Suppressor macrophage treated with lipopolysaccharide for 1 hour (primary cell): ENCODE measurements around the gene WNK1.

ENCODE experiments used
- DNase-seq, 3 donors: peaks; one replicate each; pipeline ENCODE4 v3.0.0-alpha.2; 2020 to 2022

Gene WNK1

GRCh38 chr12:867905-868304, 115.5 kb downstream of the WNK1 start:
- DNase-seq, result no peak

- DNase-seq, result no peak
These were observed 116.3 kb downstream of the WNK1 start for GRCh38 chr12:868722-869121.

GRCh38 chr12:870378-870777, 118.0 kb downstream of the WNK1 start:
- DNase-seq, result no peak

- DNase-seq, result no peak
These were observed 121.6 kb downstream of the WNK1 start for GRCh38 chr12:873954-874353.

GRCh38 chr12:879641-880040, 127.3 kb downstream of the WNK1 start:
- DNase-seq, result no peak

GRCh38 chr12:880656-881055, 128.3 kb downstream of the WNK1 start:
- no peak for DNase-seq

- no peak for DNase-seq
These were observed 132.5 kb downstream of the WNK1 start for GRCh38 chr12:884746-885414.

- DNase-seq, result no peak
These were observed 133.3 kb downstream of the WNK1 start for GRCh38 chr12:885701-886100.

GRCh38 chr12:886206-886605, 133.8 kb downstream of the WNK1 start:
- DNase-seq, result no peak

- no peak for DNase-seq
These were observed 141.8 kb downstream of the WNK1 start for GRCh38 chr12:894226-894625.

- no peak for DNase-seq
These were observed 143.7 kb downstream of the WNK1 start for GRCh38 chr12:896031-896430.

GRCh38 chr12:897386-897785, 145.0 kb downstream of the WNK1 start:
- DNase-seq, result no peak

GRCh38 chr12:902581-902980, 150.2 kb downstream of the WNK1 start:
- no peak for DNase-seq

GRCh38 chr12:903055-903454, 150.7 kb downstream of the WNK1 start:
- no peak for DNase-seq

- peak in 1 of 3 donors; percentile 25 for DNase-seq
These were observed 151.6 kb downstream of the WNK1 start for GRCh38 chr12:904010-904414.

- peak; percentile 45 to 66 (median 49) for DNase-seq
These were observed 153.1 kb downstream of the WNK1 start for GRCh38 chr12:905261-906031.

- no peak for DNase-seq
These were observed 153.7 kb downstream of the WNK1 start for GRCh38 chr12:906062-906585.

GRCh38 chr12:907413-908185, 155.2 kb downstream of the WNK1 start:
- DNase-seq, result no peak

- DNase-seq, result no peak
These were observed 157.5 kb downstream of the WNK1 start for GRCh38 chr12:909861-910260.

- no peak for DNase-seq
These were observed 158.0 kb downstream of the WNK1 start for GRCh38 chr12:910416-910815.

- peak; percentile 47 to 55 (median 54) for DNase-seq
These were observed 158.9 kb downstream of the WNK1 start for GRCh38 chr12:911191-911826.

GRCh38 chr12:912466-913235, 160.3 kb downstream of the WNK1 start:
- no peak for DNase-seq
